K562 (cell line): ENCODE data around the gene ANKRD65. TPM values are rescaled to one million over a fixed set of nuclear protein-coding genes. Genes with fewer than 3 reads are reported as not detected.
A peak's percentile ranks its signal among the peaks of the same experiment; 100 is the strongest.

Experiments
- ARID3B ChIP-seq: fragments of 250-450 bp; sonication (Bioruptor Pico); IDR thresholded peaks from 2 replicates; pipeline ENCODE4 v1.4.0; 2020; ENCODE audit warnings: borderline replicate concordance
- ATF3 ChIP-seq, 2 experiments: fragments of 450-650 bp in 1 of 2; sonication (generic) in 1 of 2; formaldehyde crosslinking in 1 of 2; IDR thresholded peaks in 1 of 2; conservative IDR thresholded peaks in 1 of 2; 2 replicates each; pipeline versions ENCODE4 v1.6.1 to v1.8.1; 2016 to 2023; ENCODE audit warnings: mild to moderate bottlenecking in 2 of 2, moderate library complexity in 2 of 2, inconsistent platforms in 1 of 2, missing genetic modification reagents in 1 of 2
- BCL6 ChIP-seq: fragments of 250-450 bp; sonication (Bioruptor Pico); IDR thresholded peaks from 2 replicates; pipeline ENCODE4 v1.4.0; 2020
- CAMTA2 ChIP-seq: fragments of 250-450 bp; sonication (Bioruptor Pico); conservative IDR thresholded peaks from 2 replicates; pipeline ENCODE4 v1.5.1; 2022
- DDX20 ChIP-seq: fragments of 450-650 bp; IDR thresholded peaks from 2 replicates; pipeline ENCODE4 v1.6.1; 2016; ENCODE audit warnings: missing genetic modification characterization, low read depth, mild to moderate bottlenecking, missing compliant biosample characterization, moderate library complexity
- E2F1 ChIP-seq: sonication (generic); formaldehyde crosslinking; IDR thresholded peaks from 2 replicates; pipeline ENCODE4 v1.8.1; 2023; ENCODE audit warnings: mild to moderate bottlenecking, missing genetic modification reagents, moderate library complexity
- ETV1 ChIP-seq: fragments of 450-650 bp; conservative IDR thresholded peaks from 2 replicates; pipeline ENCODE4 v1.6.1; 2016; ENCODE audit warnings: missing genetic modification characterization, control low read depth, low read depth, missing compliant biosample characterization
- MTA1 ChIP-seq: fragments of 450-650 bp; IDR thresholded peaks from 2 replicates; pipeline ENCODE4 v1.6.1; 2017; ENCODE audit warnings: borderline replicate concordance
- PHF20 ChIP-seq: fragments of 450-650 bp; IDR thresholded peaks from 2 replicates; pipeline ENCODE4 v1.6.1; 2018; ENCODE audit not compliant: partially characterized antibody
- TARDBP ChIP-seq: fragments of 450-650 bp; IDR thresholded peaks from 2 replicates; pipeline ENCODE4 v1.6.1; 2016
- ZBTB40 ChIP-seq, 2 experiments: fragments of 450-650 bp in 1 of 2; sonication (generic) in 1 of 2; formaldehyde crosslinking in 1 of 2; IDR thresholded peaks; 2 replicates each; pipeline versions ENCODE4 v1.7.1 to v1.9.0; 2016 to 2022; ENCODE audit warnings: inconsistent platforms in 1 of 2, mild to moderate bottlenecking in 1 of 2, missing genetic modification reagents in 1 of 2
- ZNF212 ChIP-seq: fragments of 450-650 bp; formaldehyde crosslinking; IDR thresholded peaks from 2 replicates; pipeline ENCODE4 v1.4.0; 2020; ENCODE audit warnings: mild to moderate bottlenecking
- ZNF347 ChIP-seq: fragments of 450-650 bp; formaldehyde crosslinking; IDR thresholded peaks from 2 replicates; pipeline ENCODE4 v1.4.0; 2020; ENCODE audit warnings: low read depth, mild to moderate bottlenecking, moderate library complexity
- ZNF76 ChIP-seq: fragments of 250-450 bp; sonication (Bioruptor Pico); IDR thresholded peaks from 2 replicates; pipeline ENCODE4 v1.4.0; 2020; ENCODE audit warnings: mild to moderate bottlenecking, moderate library complexity, borderline replicate concordance
- polyA plus RNA-seq, 8 experiments: library from polyadenylated mRNA; depleted of rRNA in 4 of 8; stranded (reverse) in 5 of 8; unstranded in 3 of 8; fragments of >200 nt; fragmentation: Nextera tagmentation in 2 of 8; fragmentation: Illumina TruSeq in 1 of 8; extraction: Ambion mirVana in 2 of 8; extraction: Trizol in 1 of 8; gene quantifications; 2 replicates each; pipeline versions ENCODE4 v1.2.1 to v1.2.3, GENCODE V29; 2011 to 2014; ENCODE audit warnings: inconsistent platforms in 1 of 8, missing spikeins in 1 of 8
- total RNA-seq, 7 experiments: library from RNA; depleted of rRNA in 6 of 7; stranded (reverse); fragments of >200 nt in 6 of 7; fragmentation: Illumina TruSeq in 2 of 7; extraction: Trizol in 2 of 7; gene quantifications; 2 replicates each; pipeline versions ENCODE4 v1.2.1 to v1.2.3, GENCODE V29; 2011 to 2021; ENCODE audit warnings: low replicate concordance in 1 of 7

Gene ANKRD65
- total and polyA plus RNA-seq, 9 of the 15 experiments (the other 6 are each of a cell fraction or from before 2014, with no cell fraction given), result not detected

GRCh38 chr1:1399187-1399871, 21.7 kb downstream of the ANKRD65 start, which contains the start of gene CCNL2 (continued):
- TF ChIP-seq ZBTB40 (IDR thresholded peaks at IDR 0.05), result peak; percentile 94
- TF ChIP-seq ZBTB40 (CRISPR knock-in tag; IDR thresholded peaks at IDR 0.05), result no peak
- peak; percentile 88; the same call in 1 of the 2 replicates for TF ChIP-seq ARID3B (CRISPR knock-in tag)
- TF ChIP-seq ZNF76, result 0 out of 2 replicates have a peak, but pooled peaks have one; percentile 68
- peak; percentile 98 for TF ChIP-seq ETV1 (tag)
- TF ChIP-seq BCL6, result no peak
- 0 out of 2 replicates have a peak, but pooled peaks have one; percentile 84 for TF ChIP-seq ZNF212 (CRISPR knock-in tag)
- TF ChIP-seq PHF20, result peak; percentile 95
- TF ChIP-seq E2F1 (CRISPR knock-in tag), result peak; percentile 90
- TF ChIP-seq MTA1, result peak; percentile 92
- TF ChIP-seq DDX20, result no peak
- TF ChIP-seq TARDBP, result 0 out of 2 replicates have a peak, but pooled peaks have one; percentile 17
- no peak for TF ChIP-seq ZNF347
- no peak for TF ChIP-seq ATF3 (IDR thresholded peaks at IDR 0.05)
- peak; percentile 80 for TF ChIP-seq ATF3 (CRISPR knock-in tag; conservative IDR thresholded peaks at IDR 0.05)
- TF ChIP-seq CAMTA2, result no peak
